ENCODE data around the gene LRRC8E.
"Not testable (repeated sequence)": the region's sequence is repeated elsewhere in the genome, so short reads cannot be mapped to it uniquely, and the experiment has no call there.

Gene LRRC8E

GRCh38 chr19:7887408-7888144 is 734 bp upstream of the LRRC8E start:
- DNase-seq (ENCODE audit: low read depth in 2 of 2), result no peak

- DNase-seq (ENCODE audit: low read depth in 2 of 2), result no peak
These were observed 512 bp downstream of the LRRC8E start for GRCh38 chr19:7888826-7889217.

GRCh38 chr19:7893362-7894101 is 5.2 kb downstream of the LRRC8E start:
- not testable (repeated sequence) for DNase-seq (ENCODE audit: low read depth in 2 of 2)

- DNase-seq (ENCODE audit: low read depth in 2 of 2), result no peak
These were observed 6.5 kb downstream of the LRRC8E start for GRCh38 chr19:7894612-7895309.

- DNase-seq (ENCODE audit: low read depth in 2 of 2), result no peak
These were observed 7.3 kb downstream of the LRRC8E start for GRCh38 chr19:7895565-7895964.

GRCh38 chr19:7897292-7897691 is 9.0 kb downstream of the LRRC8E start:
- DNase-seq (ENCODE audit: low read depth in 2 of 2), result no peak

GRCh38 chr19:7898967-7899366 is 10.7 kb downstream of the LRRC8E start:
- no peak for DNase-seq (ENCODE audit: low read depth in 2 of 2)

- no peak for DNase-seq (ENCODE audit: low read depth in 2 of 2)
These were observed 11.6 kb downstream of the LRRC8E start for GRCh38 chr19:7899751-7900378.

GRCh38 chr19:7900401-7900870 is 12.1 kb downstream of the LRRC8E start:
- DNase-seq (ENCODE audit: low read depth in 2 of 2), result no peak

GRCh38 chr19:7900931-7901330 is 12.6 kb downstream of the LRRC8E start:
- DNase-seq (ENCODE audit: low read depth in 2 of 2), result no peak

- DNase-seq (ENCODE audit: low read depth in 2 of 2), result no peak
These were observed 13.0 kb downstream of the LRRC8E start for GRCh38 chr19:7901337-7901736.

- no peak for DNase-seq (ENCODE audit: low read depth in 2 of 2)
These were observed 14.5 kb downstream of the LRRC8E start for GRCh38 chr19:7902796-7903243.

GRCh38 chr19:7903244-7904073 is 15.1 kb downstream of the LRRC8E start, which contains the start of gene MAP2K7:
Gene MAP2K7 (plus strand): TSS chr19:7903877. CDS start chr19:7903945, 68 bp downstream.
- DNase-seq (ENCODE audit: low read depth in 2 of 2), result peak; percentile 100

- DNase-seq (ENCODE audit: low read depth in 2 of 2), result no peak
These were observed 16.0 kb downstream of the LRRC8E start for GRCh38 chr19:7904074-7905020.

GRCh38 chr19:7905268-7905667 is 17.0 kb downstream of the LRRC8E start:
- DNase-seq (ENCODE audit: low read depth in 2 of 2), result no peak

- DNase-seq (ENCODE audit: low read depth in 2 of 2), result no peak
These were observed 17.5 kb downstream of the LRRC8E start for GRCh38 chr19:7905859-7906258.

- DNase-seq (ENCODE audit: low read depth in 2 of 2), result no peak
These were observed 18.8 kb downstream of the LRRC8E start for GRCh38 chr19:7907122-7907521.

- no peak for DNase-seq (ENCODE audit: low read depth in 2 of 2)
These were observed 19.2 kb downstream of the LRRC8E start for GRCh38 chr19:7907544-7907943.

GRCh38 chr19:7908078-7908699 is 19.9 kb downstream of the LRRC8E start:
- DNase-seq (ENCODE audit: low read depth in 2 of 2), result no peak

Measured in stimulated activated CD4-positive, alpha-beta T cell treated with anti-CD3 and anti-CD28 coated beads, Interleukin-15, amount 100 ng/mL, for 48 hours (primary cell).